K562 (cell line): ENCODE measurements around the gene ATP9B. TPM values are rescaled to one million over a fixed set of nuclear protein-coding genes. Genes with fewer than 3 reads are reported as not detected.

Experiments used
- ATAC-seq: fragments of 200-7000 bp; cut with Tn5 transposase; 3 replicates; pipeline ENCODE4 v1.9.1; 2020; ENCODE audit warnings: moderate library complexity
- BruUV-seq: library from RNA; stranded (reverse); fragments of 400-500 nt; replicated peaks from 2 replicates; lab custom pipeline; 2021; lab: Mats Ljungman, UMichigan
- CTCF ChIA-PET: fragments of 300-600 bp; formaldehyde crosslinking; extraction: SDS; loops from one replicate; lab custom pipeline; 2021; ENCODE audit warnings: low intra/inter-chr PET ratio; lab: Yijun Ruan, JAX
- POLR2A ChIA-PET: fragments of 300-600, 350-650 bp; sonication (Branson Sonifier 250); formaldehyde crosslinking; extraction: SDS; loops from one replicate; lab custom pipeline; 2021; ENCODE audit warnings: antibody characterized with exemption, inconsistent platforms; lab: Yijun Ruan, JAX
- DNase-seq, 4 experiments: peaks; one replicate each; pipeline versions ENCODE4 v3.0.0 to v3.0.0-alpha.2; 2011 to 2018; ENCODE audit warnings: low spot score in 3 of 4, mixed read lengths in 3 of 4; ENCODE audit errors: extremely low read depth in 1 of 4
- FAIRE-seq: peaks from 2 replicates; lab custom pipeline; 2011; peaks lifted over from hg19 to GRCh38; lab: Jason Lieb, UNC
- H2AFZ ChIP-seq: 2 replicates; pipeline ENCODE4 v1.6.0; 2011; ENCODE audit warnings: low read depth, low read length, control low read depth, inconsistent platforms
- H3K27ac ChIP-seq: fragments of 200-600 bp; 3 replicates; pipeline ENCODE4 v1.8.0; 2011; ENCODE audit warnings: low read depth, mild to moderate bottlenecking, control low read depth, inconsistent platforms, low read length, moderate library complexity, mixed read lengths; ENCODE audit errors: extremely low read depth
- H3K27me3 ChIP-seq, 2 experiments: fragments of 300-600 bp in 1 of 2; 2 replicates in 1 of 2; 3 replicates in 1 of 2; pipeline versions ENCODE4 v1.6.0 to v1.8.0; 2011; ENCODE audit warnings: inconsistent platforms in 2 of 2, low read length in 2 of 2, mild to moderate bottlenecking in 1 of 2, mixed read lengths in 1 of 2, moderate library complexity in 1 of 2; ENCODE audit not compliant: control insufficient read depth in 2 of 2, insufficient read depth in 2 of 2
- H3K36me3 ChIP-seq: fragments of 300-600 bp; 3 replicates; pipeline ENCODE4 v1.8.0; 2011; ENCODE audit warnings: mild to moderate bottlenecking, low read length, inconsistent platforms; ENCODE audit not compliant: control insufficient read depth, insufficient read depth
- H3K4me1 ChIP-seq, 2 experiments: fragments of 200-600 bp in 1 of 2; replicated peaks in 1 of 2; 2 replicates in 1 of 2; 3 replicates in 1 of 2; pipeline versions ENCODE4 v1.5.1 to v1.8.0; 2011; ENCODE audit warnings: inconsistent platforms in 2 of 2, low read length in 2 of 2, mild to moderate bottlenecking in 1 of 2, mixed read lengths in 1 of 2, moderate library complexity in 1 of 2; ENCODE audit not compliant: control insufficient read depth in 2 of 2, insufficient read depth in 2 of 2
- H3K4me2 ChIP-seq: 2 replicates; pipeline ENCODE4 v1.6.1; 2011; ENCODE audit warnings: low read length, control low read depth, inconsistent platforms, mixed read lengths; ENCODE audit not compliant: insufficient read depth
- H3K4me3 ChIP-seq: fragments of 200-600 bp; sonication (generic), shearing (Covaris generic); 2 replicates; pipeline ENCODE4 v1.5.1; 2016; ENCODE audit warnings: control low read depth, inconsistent platforms
- H3K79me2 ChIP-seq: fragments of 200-600 bp; 3 replicates; pipeline ENCODE4 v1.8.0; 2011; ENCODE audit warnings: low read length, inconsistent platforms; ENCODE audit not compliant: control insufficient read depth, insufficient read depth
- H3K9ac ChIP-seq, 2 experiments: 2 replicates each; pipeline versions ENCODE4 v1.6.0 to v1.6.1; 2011; ENCODE audit warnings: low read depth in 2 of 2, low read length in 2 of 2, control low read depth in 1 of 2, inconsistent platforms in 1 of 2, mild to moderate bottlenecking in 1 of 2, mixed read lengths in 1 of 2; ENCODE audit not compliant: insufficient read depth in 1 of 2
- H3K9me1 ChIP-seq: one replicate; pipeline ENCODE4 v1.6.0; 2011; ENCODE audit warnings: inconsistent platforms, mild to moderate bottlenecking, low read length, moderate library complexity; ENCODE audit not compliant: control insufficient read depth, insufficient read depth
- H3K9me3 ChIP-seq: replicated peaks from 2 replicates; pipeline ENCODE4 v1.5.1; 2011; ENCODE audit warnings: low read depth, low read length, inconsistent platforms; ENCODE audit not compliant: control insufficient read depth, insufficient read depth
- H4K20me1 ChIP-seq: replicated peaks from 2 replicates; pipeline ENCODE4 v1.6.1; 2011; ENCODE audit warnings: low read length, inconsistent platforms, mixed read lengths; ENCODE audit not compliant: control insufficient read depth, insufficient read depth
- CC2D1A ChIP-seq: fragments of 450-650 bp; IDR thresholded peaks from 2 replicates; pipeline ENCODE4 v1.6.1; 2017; ENCODE audit warnings: mild to moderate bottlenecking
- ESRRB ChIP-seq: fragments of 250-450 bp; sonication (Bioruptor Pico); IDR thresholded peaks from 2 replicates; pipeline ENCODE4 v1.5.0; 2020; ENCODE audit warnings: mild to moderate bottlenecking, moderate library complexity, borderline replicate concordance
- HSF4 ChIP-seq: fragments of 250-450 bp; sonication (Bioruptor Pico); IDR thresholded peaks from 2 replicates; pipeline ENCODE4 v2.1.2; 2022; ENCODE audit warnings: mild to moderate bottlenecking, moderate library complexity, borderline replicate concordance
- SMARCB1 ChIP-seq: IDR thresholded peaks from 2 replicates; pipeline ENCODE4 v1.6.1; 2011; ENCODE audit warnings: improper control_type of control experiment, low read depth; ENCODE audit not compliant: insufficient read length
- ZFPM2 ChIP-seq: fragments of 250-450 bp; sonication (Bioruptor Pico); IDR thresholded peaks from 2 replicates; pipeline ENCODE4 v1.5.1; 2022; ENCODE audit warnings: mild to moderate bottlenecking
- ZKSCAN3 ChIP-seq: fragments of 250-450 bp; sonication (Bioruptor Pico); IDR thresholded peaks from 2 replicates; pipeline ENCODE4 v1.4.0; 2020
- ZNF133 ChIP-seq: fragments of 250-450 bp; sonication (Bioruptor Pico); IDR thresholded peaks from 2 replicates; pipeline ENCODE4 v1.4.0; 2020; ENCODE audit warnings: mild to moderate bottlenecking
- ZNF584 ChIP-seq: fragments of 200-800 bp; sonication (Bioruptor generic); IDR thresholded peaks from 2 replicates; pipeline ENCODE4 v1.6.1; 2016; ENCODE audit warnings: low read depth, mild to moderate bottlenecking, missing genetic modification characterization, missing compliant biosample characterization
- WGBS: fragments of 100-300 bp; shearing (Covaris generic); methylation state at CpG from one replicate; pipeline ENCODE4 v1.1.6; 2016; ENCODE audit warnings: low coverage, mixed read lengths; ENCODE audit not compliant: insufficient coverage; ENCODE audit errors: missing lambda C conversion rate; 5-methylcytosine and 5-hydroxymethylcytosine counted together
- in situ Hi-C: fragments of 300-500 bp; cut with MboI; formaldehyde crosslinking; loops from 4 replicates; pipeline ENCODE4 v1.15.0; 2018; ENCODE audit warnings: inconsistent platforms, mixed read lengths
- intact Hi-C: fragments of 100-400 bp; cut with micrococcal nuclease; formaldehyde crosslinking; loops from 2 replicates; pipeline ENCODE4 v1.14.2; 2022
- polyA plus RNA-seq, 8 experiments: library from polyadenylated mRNA; depleted of rRNA in 4 of 8; stranded (reverse) in 5 of 8; unstranded in 3 of 8; fragments of >200 nt; fragmentation: Nextera tagmentation in 2 of 8; fragmentation: Illumina TruSeq in 1 of 8; extraction: Ambion mirVana in 2 of 8; extraction: Trizol in 1 of 8; gene quantifications; 2 replicates each; pipeline versions ENCODE4 v1.2.1 to v1.2.3, GENCODE V29; 2011 to 2014; ENCODE audit warnings: inconsistent platforms in 1 of 8, missing spikeins in 1 of 8
- total RNA-seq, 7 experiments: library from RNA; depleted of rRNA in 6 of 7; stranded (reverse); fragments of >200 nt in 6 of 7; fragmentation: Illumina TruSeq in 2 of 7; extraction: Trizol in 2 of 7; gene quantifications; 2 replicates each; pipeline versions ENCODE4 v1.2.1 to v1.2.3, GENCODE V29; 2011 to 2021; ENCODE audit warnings: low replicate concordance in 1 of 7
- TF ChIP-seq, protein P1 (sequence below): fragments of 450-650 bp; IDR thresholded peaks from 2 replicates; pipeline ENCODE4 v1.6.1; 2016; ENCODE audit warnings: missing biosample characterization, missing genetic modification characterization
- TF ChIP-seq, protein P2 (sequence below), 2 experiments: fragments of 450-650 bp; IDR thresholded peaks; 2 replicates each; pipeline ENCODE4 v1.6.1; 2016; ENCODE audit warnings: mild to moderate bottlenecking in 2 of 2, borderline replicate concordance in 1 of 2, low read depth in 1 of 2, moderate library complexity in 1 of 2

Gene ATP9B
- total and polyA plus RNA-seq, 9 of the 15 experiments (the other 6 are each of a cell fraction or from before 2014, with no cell fraction given) = 0.66 to 13.2 (median 7.9) TPM

DNA sequence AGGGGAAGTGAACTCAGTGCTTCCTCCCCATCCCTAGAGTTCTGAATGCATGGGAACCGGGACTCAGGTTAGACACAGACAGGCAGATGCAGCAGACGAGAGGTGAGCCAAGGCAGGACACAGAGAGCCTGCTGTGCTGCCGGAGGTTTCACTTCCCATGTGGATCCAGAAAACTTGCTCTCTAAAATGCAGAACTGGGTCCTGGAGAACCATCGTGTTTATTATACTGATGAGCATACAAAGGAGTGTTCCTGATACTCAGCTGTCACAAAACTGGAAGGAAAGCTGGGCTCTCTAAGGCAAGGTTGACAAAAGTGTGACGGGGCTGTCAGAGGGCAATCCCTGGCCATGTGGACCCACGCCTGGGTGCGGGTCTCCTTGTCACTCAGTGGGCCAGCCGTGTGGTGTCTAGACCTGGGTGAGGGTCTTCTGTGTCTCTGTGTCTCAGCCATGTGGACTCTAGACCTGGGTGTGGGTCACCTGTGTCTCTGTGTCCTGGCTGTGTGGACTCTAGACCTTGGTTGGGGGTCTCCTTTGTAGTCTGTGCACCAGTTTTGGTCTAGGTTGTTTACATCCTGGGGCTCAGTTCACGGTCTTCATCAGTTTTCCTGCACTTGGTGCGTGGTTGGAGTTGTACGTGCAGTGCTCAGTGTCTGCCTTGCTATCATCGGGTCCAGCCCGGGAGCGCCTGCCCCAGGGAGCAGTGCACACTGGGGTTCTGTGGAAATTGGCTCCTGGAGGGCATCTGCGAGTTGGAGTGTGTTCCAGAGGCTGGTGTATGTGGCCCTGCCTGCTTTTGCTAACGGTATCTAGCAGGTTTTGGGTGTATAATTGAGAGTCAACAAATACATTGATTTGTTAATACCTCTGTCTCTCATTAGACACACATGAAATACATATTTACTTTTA, 141.1 kb downstream of the ATP9B start:
- no peaks in the 10 kb centered on the region for H4K20me1 ChIP-seq
- no peaks in the 10 kb centered on the region for H3K9me1 ChIP-seq
- H3K36me3 ChIP-seq = peaks cover 7% of the 10 kb centered on the region; the same call in 1 of the 3 replicates
- no peak overlapping the region; a peak in 1 of 4 replicates for H3K9ac ChIP-seq
- H3K9me3 ChIP-seq = no peaks in the 10 kb centered on the region
- no peak overlapping the region for H3K4me3 ChIP-seq
- DNase-seq (no peak), ATAC-seq (no peak), FAIRE-seq (no peak)
- peaks cover 0 to 5% of the 10 kb centered on the region in 2 experiments; a peak in 2 of 5 replicates for H3K4me1 ChIP-seq
- no TSS peak for BruUV-seq
- intact Hi-C loops (no loop called here), in situ Hi-C loops (no loop called here)
- POLR2A ChIA-PET = interaction anchor here (1.3 kb wide), 1 partner anchor 8 kb away, joined by 3 read pairs; no protein-coding TSS in a partner anchor
- H2AFZ ChIP-seq = no peak overlapping the region
- WGBS = 64% methylated on average over 9 of the region's 16 CpGs
- no peak overlapping the region for H3K4me2 ChIP-seq
- H3K27ac ChIP-seq = no peak overlapping the region
- CTCF ChIA-PET = no interaction called here
- H3K27me3 ChIP-seq = no peaks in the 10 kb centered on the region
- H3K79me2 ChIP-seq = no peaks in the 10 kb centered on the region
- TF ChIP-seq ESRRB = no peak
- TF ChIP-seq SMARCB1 = no peak
- no peak for TF ChIP-seq ZKSCAN3 (CRISPR knock-in tag)
- no peak for TF ChIP-seq CC2D1A
- TF ChIP-seq, protein P1, sequence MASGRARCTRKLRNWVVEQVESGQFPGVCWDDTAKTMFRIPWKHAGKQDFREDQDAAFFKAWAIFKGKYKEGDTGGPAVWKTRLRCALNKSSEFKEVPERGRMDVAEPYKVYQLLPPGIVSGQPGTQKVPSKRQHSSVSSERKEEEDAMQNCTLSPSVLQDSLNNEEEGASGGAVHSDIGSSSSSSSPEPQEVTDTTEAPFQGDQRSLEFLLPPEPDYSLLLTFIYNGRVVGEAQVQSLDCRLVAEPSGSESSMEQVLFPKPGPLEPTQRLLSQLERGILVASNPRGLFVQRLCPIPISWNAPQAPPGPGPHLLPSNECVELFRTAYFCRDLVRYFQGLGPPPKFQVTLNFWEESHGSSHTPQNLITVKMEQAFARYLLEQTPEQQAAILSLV (tag) = no peak
- no peak for TF ChIP-seq HSF4
- no peak for TF ChIP-seq ZFPM2
- no peak for TF ChIP-seq ZNF133 (CRISPR knock-in tag)
- no peak for TF ChIP-seq ZNF584 (CRISPR knock-in tag)
- TF ChIP-seq, protein P2, sequence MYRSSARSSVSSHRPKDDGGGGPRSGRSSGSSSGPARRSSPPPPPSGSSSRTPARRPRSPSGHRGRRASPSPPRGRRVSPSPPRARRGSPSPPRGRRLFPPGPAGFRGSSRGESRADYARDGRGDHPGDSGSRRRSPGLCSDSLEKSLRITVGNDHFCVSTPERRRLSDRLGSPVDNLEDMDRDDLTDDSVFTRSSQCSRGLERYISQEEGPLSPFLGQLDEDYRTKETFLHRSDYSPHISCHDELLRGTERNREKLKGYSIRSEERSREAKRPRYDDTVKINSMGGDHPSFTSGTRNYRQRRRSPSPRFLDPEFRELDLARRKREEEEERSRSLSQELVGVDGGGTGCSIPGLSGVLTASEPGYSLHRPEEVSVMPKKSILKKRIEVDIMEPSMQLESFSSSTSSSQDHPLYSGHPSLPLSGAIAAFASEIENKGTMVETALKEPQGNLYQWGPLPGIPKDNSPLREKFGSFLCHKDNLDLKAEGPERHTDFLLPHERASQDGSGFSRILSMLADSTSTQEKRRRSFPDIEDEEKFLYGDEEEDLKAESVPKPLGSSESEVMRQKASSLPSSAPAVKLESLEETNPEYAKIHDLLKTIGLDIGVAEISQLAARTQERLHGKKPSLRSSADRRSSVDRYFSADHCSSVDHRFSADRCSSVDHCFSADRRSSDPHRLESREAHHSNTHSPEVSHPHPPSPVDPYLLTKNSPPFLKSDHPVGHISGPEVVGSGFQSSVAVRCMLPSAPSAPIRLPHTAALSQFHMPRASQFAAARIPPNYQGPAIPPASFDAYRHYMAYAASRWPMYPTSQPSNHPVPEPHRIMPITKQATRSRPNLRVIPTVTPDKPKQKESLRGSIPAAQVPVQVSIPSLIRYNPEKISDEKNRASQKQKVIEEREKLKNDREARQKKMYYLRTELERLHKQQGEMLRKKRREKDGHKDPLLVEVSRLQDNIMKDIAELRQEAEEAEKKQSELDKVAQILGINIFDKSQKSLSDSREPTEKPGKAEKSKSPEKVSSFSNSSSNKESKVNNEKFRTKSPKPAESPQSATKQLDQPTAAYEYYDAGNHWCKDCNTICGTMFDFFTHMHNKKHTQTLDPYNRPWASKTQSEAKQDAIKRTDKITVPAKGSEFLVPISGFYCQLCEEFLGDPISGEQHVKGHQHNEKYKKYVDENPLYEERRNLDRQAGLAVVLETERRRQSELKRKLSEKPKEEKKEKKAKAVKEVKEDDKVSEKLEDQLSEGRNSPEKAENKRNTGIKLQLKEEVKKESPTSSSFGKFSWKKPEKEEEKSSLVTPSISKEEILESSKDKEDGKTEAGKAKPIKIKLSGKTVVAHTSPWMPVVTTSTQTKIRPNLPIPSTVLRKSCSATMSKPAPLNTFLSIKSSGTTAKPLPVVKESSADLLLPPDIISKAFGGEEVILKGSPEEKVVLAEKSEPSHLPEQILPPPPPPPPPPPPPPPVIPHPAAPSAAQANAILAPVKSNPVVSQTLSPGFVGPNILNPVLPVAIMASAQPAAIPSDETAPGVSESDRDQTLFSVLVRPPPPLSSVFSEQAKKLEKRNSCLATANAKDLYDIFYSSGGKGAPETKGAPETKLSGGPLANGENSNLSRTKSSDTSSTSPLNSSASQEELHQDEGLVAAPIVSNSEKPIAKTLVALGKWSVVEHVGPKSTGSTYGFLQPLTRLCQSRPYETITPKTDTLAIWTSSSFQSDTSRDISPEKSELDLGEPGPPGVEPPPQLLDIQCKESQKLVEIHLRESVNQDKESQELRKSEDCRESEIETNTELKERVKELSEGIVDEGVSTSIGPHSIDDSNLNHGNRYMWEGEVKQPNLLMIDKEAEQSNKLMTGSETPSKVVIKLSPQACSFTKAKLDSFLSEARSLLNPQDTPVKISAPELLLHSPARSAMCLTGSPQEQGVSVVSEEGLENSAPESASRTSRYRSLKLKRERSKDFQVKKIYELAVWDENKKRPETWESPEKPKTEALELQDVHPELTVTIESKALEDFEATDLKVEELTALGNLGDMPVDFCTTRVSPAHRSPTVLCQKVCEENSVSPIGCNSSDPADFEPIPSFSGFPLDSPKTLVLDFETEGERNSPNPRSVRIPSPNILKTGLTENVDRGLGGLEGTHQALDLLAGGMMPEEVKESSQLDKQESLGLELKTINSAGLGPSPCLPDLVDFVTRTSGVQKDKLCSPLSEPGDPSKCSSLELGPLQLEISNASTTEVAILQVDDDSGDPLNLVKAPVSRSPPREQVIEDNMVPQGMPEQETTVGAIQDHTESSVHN (IDR thresholded peaks at IDR 0.05; ENCODE audit: borderline replicate concordance in 1 of 2, low read depth in 1 of 2) = no peak
